ENCODE data around the gene VSTM5.

The VSTM5 gene

DNA sequence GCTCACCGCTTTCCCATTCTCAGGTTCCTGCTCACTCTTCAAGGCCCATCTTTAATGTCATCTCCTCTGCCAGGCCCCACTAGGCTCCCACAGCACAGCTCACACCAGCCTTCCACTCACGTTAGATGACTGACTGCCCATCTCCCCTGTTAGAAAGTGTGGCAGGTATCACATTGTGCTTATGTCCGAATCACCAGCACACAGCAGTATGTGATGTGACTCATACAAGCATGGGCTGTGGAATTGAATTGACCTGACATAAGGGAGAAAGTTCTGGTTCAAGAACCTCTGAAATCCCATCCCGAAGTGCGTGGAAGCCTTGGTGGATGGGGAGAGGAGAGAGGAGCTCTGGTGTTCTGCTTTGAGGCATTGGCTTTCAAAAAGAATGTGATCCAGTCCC lies 6.5 kb downstream of the VSTM5 start:
- no peak for FAIRE-seq
- DNase-seq (ENCODE audit: insufficient read length, low spot score), result no peak

DNA sequence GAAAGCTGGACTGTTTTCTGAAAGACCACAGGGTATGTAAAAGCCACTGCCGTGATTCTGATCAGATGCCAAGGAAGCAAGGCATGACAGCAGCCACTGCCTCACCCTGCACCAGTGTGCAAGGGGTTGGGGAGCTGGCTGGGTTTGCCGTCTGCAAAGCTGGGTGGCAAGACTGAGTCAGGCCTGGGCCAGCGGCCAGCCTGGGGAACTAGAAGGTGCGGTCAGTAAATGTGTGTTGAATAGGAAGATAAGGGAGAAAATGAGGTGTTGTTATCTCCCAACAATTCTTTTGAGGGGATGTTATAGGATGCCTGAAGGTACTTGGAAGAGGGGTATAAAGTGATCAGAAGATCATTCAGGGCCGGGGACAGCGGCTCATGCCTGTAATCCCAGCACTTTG lies 8.0 kb downstream of the VSTM5 start:
- DNase-seq (ENCODE audit: insufficient read length, low spot score) (no peak), FAIRE-seq (no peak)

DNA sequence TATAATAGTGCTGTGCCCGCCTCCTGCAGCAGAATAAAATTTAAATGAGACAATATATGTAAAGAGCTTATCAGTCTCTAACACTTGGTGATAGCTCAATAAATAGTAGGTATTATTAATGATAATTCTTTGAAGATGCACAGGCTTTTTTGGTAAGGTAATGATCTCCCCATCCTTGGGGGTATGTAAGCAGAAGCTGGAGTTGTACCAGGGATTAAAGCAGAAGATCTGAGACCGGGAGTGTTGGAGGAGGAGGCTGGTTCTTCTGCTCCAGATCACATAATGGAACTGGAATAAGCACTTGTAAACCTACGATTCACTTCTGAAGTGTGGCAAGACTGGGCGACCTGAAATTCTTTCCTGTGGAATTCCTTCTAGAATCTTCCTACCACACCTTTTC lies 8.4 kb downstream of the VSTM5 start:
- FAIRE-seq, result no peak
- no peak for DNase-seq (ENCODE audit: insufficient read length, low spot score)

DNA sequence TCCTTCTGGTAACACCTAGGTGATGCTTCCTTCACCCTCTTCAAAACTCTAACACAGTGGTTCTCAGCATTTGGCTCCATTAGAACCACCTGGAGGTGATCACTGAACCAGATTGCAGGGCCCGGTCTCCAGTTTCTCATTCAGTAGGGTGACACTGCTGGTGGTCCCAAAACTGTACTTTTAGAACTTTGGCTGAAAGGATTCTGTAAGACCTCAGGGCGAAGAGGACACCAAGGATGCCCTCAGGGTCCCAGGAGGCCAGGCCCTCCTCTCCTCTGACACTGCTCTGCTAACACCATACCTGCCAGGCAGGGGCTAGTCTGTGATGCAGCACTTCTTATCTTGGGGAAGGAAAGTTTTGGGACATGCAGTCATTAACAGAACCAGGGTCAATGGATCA lies 9.0 kb downstream of the VSTM5 start:
- FAIRE-seq, result no peak
- DNase-seq (ENCODE audit: insufficient read length, low spot score), result no peak

DNA sequence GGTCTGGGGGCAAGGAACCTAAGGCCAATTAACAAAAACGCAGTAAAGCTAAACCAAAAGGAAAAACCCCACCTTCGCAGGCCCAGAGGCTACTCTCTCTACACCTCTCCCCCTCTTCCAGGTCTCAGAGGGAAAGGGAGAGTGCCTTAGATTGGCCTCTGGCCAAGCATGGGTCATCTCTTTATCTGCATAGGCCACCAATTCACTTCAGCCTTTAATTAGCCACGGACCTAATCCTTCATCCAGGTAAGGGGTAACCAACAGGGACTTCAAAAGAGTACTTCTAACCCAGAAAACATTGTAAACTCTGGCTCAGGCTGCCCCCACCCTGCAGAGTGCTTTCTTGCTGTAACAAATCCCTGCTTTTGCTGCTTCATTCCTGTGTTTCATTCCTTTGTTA lies 9.4 kb downstream of the VSTM5 start:
- no peak for FAIRE-seq
- no peak for DNase-seq (ENCODE audit: insufficient read length, low spot score)

DNA sequence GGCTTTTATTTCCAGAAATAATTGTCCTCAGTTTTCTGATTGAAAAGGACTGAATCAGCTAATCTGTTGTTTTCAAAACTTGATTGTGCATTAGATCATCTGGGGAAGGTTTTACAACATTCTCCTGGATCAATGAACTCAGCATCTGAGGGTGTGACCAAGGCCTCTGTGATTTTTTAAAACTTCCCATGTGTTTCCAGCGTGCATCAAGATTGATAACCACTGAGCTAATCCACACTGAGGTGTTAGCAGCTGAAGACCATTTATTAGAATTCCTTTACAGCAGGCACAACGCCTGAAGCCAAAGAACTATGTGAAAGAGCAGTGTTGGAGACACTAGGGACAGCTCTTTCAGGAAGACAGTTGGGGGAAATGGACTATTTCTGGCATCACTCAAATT lies 10.2 kb downstream of the VSTM5 start:
- no peak for FAIRE-seq

DNA sequence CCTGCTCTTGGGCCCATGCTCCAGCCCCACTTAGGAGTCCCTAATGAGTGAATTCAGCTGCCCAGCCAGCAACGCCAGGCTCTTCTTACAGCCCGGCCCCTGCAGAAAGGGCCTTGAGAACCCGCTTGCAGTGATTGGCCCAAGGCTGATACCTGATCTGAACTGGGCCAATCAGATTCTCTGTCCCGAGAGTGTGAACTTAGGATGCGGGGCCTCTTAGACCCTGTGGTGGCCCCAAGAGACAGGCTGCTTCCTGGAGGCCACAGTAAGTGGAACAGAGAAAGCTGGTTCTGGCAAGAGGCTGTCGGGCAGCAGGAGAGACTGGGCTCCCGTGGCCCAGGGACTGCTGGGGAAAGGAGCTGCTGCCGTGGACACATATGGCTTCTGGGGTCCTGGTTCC lies 11.5 kb downstream of the VSTM5 start:
- no peak for DNase-seq (ENCODE audit: insufficient read length, low spot score)
- FAIRE-seq, result no peak

More for the DNA sequence above, 10.2 kb downstream of the VSTM5 start:
- DNase-seq (ENCODE audit: insufficient read length, low spot score), result no peak

DNA sequence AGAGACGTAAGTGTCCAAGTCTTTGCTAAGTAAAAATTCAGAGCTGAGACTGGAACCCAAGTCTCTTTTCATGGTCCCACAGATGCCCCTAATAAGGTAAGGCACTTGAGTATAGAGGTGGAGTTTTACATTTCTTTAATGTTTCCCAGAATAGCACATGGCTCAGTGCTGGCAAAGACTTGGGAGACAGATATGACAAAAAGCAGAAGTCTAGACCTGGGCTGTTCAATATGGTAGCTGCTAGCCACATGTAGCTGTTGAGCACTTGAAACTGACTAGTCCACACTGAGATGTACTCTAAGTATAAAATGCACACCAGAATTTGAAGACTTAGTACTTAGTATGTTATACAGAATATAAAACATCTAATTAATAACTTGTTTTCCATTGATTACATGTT lies 17.6 kb downstream of the VSTM5 start:
- DNase-seq (ENCODE audit: insufficient read length, low spot score) (no peak), FAIRE-seq (no peak)

DNA sequence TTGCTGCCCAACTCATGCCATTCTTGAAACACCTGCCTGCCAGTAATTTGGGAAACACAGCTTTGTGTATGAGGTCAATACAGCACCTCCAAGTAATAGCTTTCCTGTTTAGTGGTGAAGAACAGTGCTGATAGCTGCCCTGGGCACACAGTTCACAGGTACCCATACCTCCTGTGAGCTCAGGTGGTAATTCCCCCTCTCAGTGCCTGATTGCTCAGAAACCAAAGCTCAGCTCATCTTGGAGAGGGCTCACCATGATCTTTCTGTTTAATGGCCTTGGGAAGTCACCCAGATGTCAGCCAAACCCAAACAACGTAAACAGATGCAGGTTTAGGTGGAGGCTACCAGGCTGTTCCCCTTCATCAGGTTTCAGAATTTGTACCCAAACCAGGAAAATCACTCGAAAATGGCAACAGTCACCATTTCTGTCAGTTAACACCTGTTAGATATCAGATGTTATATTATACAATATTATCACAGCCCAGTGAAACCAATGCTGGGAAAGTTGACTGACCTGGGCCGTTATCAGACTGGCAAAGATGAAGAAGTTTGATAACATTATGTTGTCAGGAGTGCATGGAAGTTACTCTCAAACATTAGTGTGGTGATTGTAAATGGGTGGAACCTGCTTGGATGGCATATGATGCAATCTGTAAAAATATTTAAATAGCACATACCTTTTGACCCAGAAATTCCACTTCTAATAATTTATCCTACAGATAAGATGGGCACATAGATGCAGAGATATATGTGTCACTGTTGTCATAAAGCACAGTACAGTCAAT lies 18.9 kb downstream of the VSTM5 start:
- DNase-seq (ENCODE audit: insufficient read length, low spot score) (no peak), FAIRE-seq (no peak)

DNA sequence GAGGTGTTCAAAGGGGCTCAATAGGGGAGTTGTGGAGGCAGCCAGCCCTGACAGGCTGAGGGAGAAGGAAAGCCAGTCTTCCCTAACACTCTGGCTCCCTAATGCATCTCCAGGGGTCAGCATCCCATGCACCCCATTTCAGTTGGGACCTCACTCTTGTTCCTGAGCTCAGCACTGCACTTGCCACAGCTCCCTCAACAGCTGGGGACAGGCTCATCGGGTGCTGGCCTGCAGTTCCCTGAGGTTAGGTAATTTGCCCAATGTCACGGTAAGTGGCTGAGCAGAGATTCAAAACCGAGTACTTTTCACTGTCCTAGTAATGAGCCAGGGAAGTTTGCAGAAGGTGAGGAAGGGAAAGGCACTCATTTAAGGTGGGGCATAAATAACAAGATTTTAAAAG lies 20.8 kb downstream of the VSTM5 start:
- FAIRE-seq, result no peak
- no peak for DNase-seq (ENCODE audit: insufficient read length, low spot score)

DNA sequence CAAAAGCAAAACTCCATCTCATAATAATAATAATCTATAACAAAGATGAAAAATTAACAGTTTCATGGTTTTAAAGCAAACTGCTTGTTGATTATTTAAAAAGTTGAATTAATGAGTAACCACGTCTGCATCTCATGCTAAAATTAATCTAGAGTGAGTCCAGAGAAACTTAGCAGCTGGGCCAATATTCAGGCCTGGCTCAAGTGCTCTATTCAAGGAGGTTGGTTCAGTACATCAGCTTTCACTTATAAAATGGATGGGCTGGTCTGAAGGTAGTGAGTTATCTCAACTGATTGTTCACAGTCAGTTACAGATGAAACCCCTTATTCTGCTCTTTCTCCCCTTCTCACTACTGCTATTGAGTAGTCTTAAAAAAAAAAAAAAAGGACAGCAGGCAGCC lies 23.1 kb downstream of the VSTM5 start:
- DNase-seq (ENCODE audit: insufficient read length, low spot score), result no peak
- no peak for FAIRE-seq

DNA sequence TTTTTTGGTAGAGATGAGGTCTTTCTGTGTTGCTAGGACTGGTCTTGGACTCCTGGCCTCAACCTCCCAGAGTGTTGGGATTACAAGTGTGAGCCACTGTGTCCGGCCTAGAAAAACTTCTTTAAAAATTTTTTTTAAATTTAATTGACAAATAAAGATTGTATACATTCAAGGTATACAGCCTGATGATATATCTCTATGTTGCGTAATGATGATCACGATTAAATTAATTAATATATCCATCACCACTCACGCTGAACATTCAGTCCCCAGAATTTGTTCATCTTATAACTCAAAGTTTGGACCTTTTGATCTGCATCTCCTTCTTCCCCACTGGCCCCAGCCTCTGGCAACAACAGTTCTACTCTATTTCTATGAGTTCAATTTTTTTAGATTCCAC lies 27.2 kb downstream of the VSTM5 start:
- no peak for FAIRE-seq
- DNase-seq (ENCODE audit: insufficient read length, low spot score), result no peak

DNA sequence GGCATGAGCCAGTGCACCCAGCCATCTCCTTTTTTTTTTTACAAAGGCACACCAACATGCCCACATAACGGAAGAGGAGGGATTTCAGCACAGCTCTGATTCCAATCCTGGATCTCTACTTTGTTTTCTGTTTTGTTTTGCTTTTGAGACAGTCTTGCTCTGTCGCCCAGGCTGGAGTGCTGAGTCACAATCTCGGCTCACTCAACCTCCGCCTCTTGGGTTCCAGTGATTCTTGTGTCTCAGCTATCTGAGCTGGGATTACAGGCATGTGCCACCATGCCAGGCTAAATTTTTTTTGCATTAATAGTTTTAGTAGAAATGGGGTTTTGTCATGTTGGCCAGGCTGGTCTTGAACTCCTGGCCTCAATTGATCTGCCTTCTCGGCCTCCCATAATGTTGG lies 28.1 kb downstream of the VSTM5 start:
- DNase-seq (ENCODE audit: insufficient read length, low spot score), result no peak
- FAIRE-seq, result no peak

DNA sequence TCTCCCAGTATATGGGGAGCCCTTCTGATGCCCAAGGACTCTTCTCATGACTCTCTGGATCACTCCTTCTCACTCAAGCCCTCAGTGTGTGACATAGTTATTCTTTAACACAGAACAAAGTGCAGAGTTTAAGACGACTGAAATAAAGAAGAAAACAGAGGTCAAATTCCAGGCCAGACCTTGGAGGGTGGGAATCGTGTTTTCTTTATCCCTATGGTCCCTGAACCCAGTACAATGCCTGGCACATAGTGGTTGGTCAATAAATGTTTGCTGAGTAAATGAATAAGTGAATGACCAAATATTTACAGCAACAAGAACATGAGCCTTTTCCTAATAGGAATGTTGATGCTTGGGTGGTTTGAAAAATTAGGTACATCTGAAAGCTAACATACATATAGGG lies 28.8 kb downstream of the VSTM5 start:
- no peak for FAIRE-seq
- no peak for DNase-seq (ENCODE audit: insufficient read length, low spot score)

DNA sequence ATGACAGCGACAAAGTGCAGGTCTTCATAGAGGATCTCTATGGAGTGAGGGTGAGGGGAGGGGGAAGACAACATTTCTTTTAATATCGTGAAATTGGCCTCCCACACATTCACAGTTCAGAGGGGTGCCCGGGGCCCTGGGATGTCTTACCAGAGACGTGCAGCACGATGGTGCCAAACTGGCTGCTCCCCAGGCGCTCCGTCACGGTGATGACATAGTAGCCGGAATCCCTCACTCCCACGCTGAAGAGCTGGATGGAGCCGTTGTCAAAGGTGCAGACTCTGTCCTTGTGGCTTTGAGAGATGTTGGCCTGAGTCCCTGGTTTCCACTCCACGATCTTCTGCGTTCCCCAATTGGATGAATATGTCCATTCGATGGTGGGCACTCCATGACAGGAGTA lies 29.6 kb downstream of the VSTM5 start:
- FAIRE-seq (no peak), DNase-seq (ENCODE audit: insufficient read length, low spot score) (no peak)

DNA sequence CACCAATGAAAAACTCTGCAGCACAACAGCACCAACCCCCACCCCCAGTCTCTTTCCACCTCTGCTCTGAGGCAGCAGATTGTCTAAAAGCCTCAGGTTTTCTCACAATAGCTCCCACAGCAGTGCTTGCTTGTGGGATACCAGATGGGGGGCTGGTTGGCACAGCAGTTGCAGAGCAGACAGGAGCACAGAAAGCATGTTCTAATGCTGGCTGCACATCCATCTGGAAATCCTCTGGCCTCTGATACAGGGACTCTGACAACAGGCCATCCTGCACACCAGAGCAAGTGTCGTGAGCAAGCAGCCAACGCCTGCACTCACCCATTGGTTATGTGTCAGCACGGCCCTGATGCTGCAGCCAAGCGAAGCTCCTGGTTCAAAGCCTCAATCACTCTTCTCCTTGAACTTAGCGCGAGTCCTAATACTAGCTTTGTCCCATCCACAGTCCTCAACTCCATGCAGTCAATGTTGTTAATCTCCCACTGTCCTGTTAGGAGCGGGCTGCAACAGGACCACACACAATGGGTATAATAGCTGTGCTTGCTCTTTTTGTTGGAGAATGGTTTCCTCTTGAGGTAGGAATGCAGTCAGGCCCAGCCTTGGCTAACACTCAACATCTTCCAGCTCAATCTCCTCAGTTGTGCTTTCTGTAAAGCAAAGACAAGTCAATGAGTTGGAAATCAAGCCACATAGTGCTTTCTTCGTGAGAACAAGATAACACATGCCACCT lies 30.3 kb downstream of the VSTM5 start:
- DNase-seq (ENCODE audit: insufficient read length, low spot score) (no peak), FAIRE-seq (no peak)

DNA sequence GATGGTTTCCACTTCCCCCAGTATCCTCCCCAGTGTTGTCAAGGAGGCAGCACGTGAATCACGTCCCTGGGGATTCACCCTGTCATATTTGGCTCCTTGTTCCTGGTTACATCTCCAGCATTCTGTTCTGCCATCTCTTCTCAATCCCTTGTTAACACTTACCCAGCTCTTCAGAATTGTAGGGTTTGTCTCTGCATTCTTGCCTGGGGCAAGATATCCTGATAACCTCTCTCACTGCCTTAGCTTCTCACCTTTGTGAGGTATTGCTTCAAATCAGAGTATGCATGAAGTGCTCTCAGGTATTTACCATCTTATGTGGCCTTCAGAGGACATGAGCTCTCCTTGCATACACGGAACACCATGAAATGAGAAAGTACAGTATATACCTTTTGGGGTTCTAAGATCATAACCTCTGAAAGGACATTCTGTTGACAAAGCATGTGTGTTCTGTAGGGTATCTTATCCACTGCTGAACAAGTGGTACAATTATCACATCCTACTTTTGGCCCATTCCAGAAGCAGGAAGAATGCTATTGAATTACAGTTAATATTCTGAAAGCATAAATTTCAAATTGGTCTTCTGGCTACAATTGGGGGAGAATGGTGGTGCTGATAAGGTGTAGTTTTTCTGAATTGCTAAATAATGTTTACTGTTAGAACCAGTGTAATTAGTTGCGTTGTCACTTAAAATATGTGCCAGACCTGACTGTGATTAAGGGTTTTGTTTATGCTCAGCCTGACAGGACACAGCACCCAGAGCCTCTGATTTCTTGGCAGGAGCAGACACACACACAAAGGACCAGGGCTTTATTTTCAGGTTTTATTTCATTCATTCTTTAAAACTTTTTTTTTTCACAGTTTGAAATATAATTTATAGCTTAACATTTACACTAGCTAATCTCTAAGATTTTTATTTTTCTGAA lies 32.7 kb downstream of the VSTM5 start:
- DNase-seq (ENCODE audit: insufficient read length, low spot score), result no peak
- FAIRE-seq, result no peak

DNA sequence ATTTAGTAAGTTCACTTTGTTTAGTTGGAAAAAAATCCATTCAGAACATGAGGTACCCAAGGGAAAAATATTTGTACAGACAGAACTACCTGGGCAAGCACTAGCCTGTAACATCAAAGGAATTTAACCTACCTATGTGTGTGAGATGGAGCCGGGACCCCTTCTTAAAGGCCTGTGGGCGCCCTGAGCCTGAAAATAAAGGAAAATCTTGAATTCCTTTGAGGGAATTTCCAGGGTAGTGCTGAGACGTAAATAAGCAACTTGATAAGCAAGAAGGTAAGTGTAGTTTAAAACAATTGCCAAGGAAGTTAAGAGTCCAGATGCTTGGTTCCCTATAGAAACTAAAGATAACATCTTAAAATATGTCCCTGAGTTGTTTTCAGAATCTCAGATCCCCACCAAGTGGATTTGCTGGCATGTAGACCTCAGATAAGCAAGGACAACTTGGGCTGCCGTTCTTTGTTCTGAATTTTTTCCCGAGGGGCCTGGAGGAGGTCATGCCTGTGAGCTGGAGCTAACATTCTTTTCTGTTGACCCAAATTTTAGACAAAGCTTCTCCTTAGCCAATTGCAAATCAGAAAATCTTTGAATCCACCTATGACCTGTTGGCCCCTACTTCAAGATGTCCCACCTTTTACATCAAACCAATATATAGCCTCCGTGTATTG lies 35.3 kb downstream of the VSTM5 start:
- DNase-seq (ENCODE audit: insufficient read length, low spot score) (no peak), FAIRE-seq (no peak)

DNA sequence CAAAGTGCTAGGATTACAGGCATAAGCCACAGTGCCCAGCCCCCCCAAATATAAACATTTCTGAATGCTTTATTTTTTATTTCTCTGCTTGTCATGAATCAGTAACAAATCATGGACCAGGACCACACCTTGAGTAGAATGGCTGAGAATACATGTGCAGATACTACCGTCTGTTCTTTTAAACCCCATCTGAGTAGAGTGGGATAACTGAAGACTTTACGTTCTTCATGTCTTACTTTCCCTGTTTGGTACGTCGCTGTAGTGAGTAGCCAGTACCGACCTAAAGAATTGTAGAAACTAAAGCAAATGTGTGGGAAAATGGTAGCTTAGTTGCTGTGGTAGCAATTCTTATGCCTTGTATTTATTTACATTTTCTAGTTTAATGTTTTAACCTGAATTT lies 36.4 kb downstream of the VSTM5 start:
- no peak for FAIRE-seq
- no peak for DNase-seq (ENCODE audit: insufficient read length, low spot score)

DNA sequence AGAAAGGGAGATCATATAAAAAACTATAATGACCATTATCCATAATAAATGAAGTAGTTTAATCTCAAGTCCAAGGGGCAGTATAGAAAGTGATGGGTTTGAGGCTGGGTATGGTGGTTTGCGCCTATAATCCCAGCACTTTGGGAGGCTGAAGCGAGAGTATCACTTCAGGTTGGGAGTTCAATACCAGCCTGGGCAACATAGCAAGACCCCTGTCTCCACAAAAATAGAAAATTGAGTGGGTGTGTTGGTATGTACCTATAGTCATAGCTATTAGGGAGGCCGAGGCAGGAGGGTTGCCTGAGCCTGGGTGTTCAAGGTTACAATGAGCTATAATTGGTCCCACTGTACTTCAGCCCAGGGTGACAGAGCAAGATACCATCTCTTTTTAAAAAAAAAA lies 42.4 kb downstream of the VSTM5 start:
- FAIRE-seq (no peak), DNase-seq (ENCODE audit: insufficient read length, low spot score) (no peak)

DNA sequence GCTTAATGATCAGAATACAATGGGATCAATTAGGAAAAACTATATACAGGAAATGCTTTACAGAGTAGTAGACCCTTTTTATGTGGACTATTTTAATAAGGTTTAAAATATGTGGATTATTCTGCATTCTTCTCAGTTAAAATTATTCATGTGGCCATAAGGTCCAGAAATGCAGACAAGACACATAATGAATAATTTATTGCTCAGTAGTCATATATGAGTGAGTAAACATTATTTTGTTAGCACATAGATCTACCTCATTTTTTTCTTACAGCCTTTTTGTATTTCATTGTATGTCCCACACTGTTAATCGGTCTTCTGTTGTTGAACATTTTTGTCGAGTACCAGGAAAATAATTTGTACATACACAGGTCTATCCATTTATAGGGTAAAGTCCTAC lies 45.5 kb downstream of the VSTM5 start:
- DNase-seq (ENCODE audit: insufficient read length, low spot score), result no peak
- FAIRE-seq, result no peak

Data from GM19239 (cell line).